GM12878 (cell line): Measurements from ENCODE around the gene BTG2. TPM values are rescaled to one million over a fixed set of nuclear protein-coding genes. Genes with fewer than 3 reads are reported as not detected.

Source experiments
- ATAC-seq: fragments of 200-7000 bp; cut with Tn5 transposase; 3 replicates; pipeline ENCODE4 v1.9.1; 2020; ENCODE audit warnings: mild to moderate bottlenecking, moderate library complexity
- BruUV-seq: library from RNA; stranded (reverse); fragments of 400-500 nt; replicated peaks from 2 replicates; lab custom pipeline; 2021; lab: Mats Ljungman, UMichigan
- CTCF ChIA-PET: fragments of 300-600 bp; sonication (Branson Sonifier 250); formaldehyde crosslinking; extraction: SDS; loops from one replicate; lab custom pipeline; 2021; ENCODE audit warnings: inconsistent platforms; lab: Yijun Ruan, JAX
- POLR2A ChIA-PET: fragments of 350-600 bp; formaldehyde crosslinking; extraction: SDS; loops from one replicate; lab custom pipeline; 2021; ENCODE audit warnings: inconsistent platforms; lab: Charles Lee
- RAD21 ChIA-PET: fragments of 300-600 bp; sonication (Branson Sonifier 250); formaldehyde crosslinking; loops from one replicate; lab custom pipeline; 2023; ENCODE audit warnings: antibody characterized with exemption; ENCODE audit not compliant: unreplicated experiment; lab: Charles Lee
- SMC1A ChIA-PET: fragments of 300-600 bp; sonication (Branson Sonifier 250); formaldehyde crosslinking; loops from one replicate; lab custom pipeline; 2023; ENCODE audit not compliant: unreplicated experiment, uncharacterized antibody; lab: Charles Lee
- DNase-seq: peaks from one replicate; pipeline ENCODE4 v3.0.0-alpha.2; 2011; ENCODE audit warnings: low read depth, low spot score
- FAIRE-seq: peaks from 3 replicates; lab custom pipeline; 2011; peaks lifted over from hg19 to GRCh38; lab: Jason Lieb, UNC
- H2AFZ ChIP-seq: 2 replicates; pipeline ENCODE4 v1.6.0; 2011; ENCODE audit warnings: low read depth, low read length, control low read depth; ENCODE audit not compliant: control insufficient read depth
- H3K27ac ChIP-seq: 2 replicates; pipeline ENCODE4 v1.5.1; 2011; ENCODE audit warnings: control low read depth; ENCODE audit not compliant: control insufficient read depth, insufficient read depth
- H3K27me3 ChIP-seq, 2 experiments: replicated peaks in 1 of 2; 2 replicates each; pipeline versions ENCODE4 v1.6.0 to v1.6.1; 2011; ENCODE audit warnings: low read length in 1 of 2; ENCODE audit not compliant: control insufficient read depth in 2 of 2, insufficient read depth in 2 of 2
- H3K36me3 ChIP-seq, 2 experiments: 2 replicates each; pipeline ENCODE4 v1.5.1; 2011; ENCODE audit warnings: low read length in 1 of 2; ENCODE audit not compliant: control insufficient read depth in 2 of 2, insufficient read depth in 2 of 2
- H3K4me1 ChIP-seq: 2 replicates; pipeline ENCODE4 v1.6.1; 2011; ENCODE audit warnings: mild to moderate bottlenecking, low read length, moderate library complexity, mixed read lengths; ENCODE audit not compliant: control insufficient read depth, insufficient read depth
- H3K4me2 ChIP-seq: 2 replicates; pipeline ENCODE4 v1.6.0; 2011; ENCODE audit warnings: control low read depth; ENCODE audit not compliant: control insufficient read depth, insufficient read depth
- H3K4me3 ChIP-seq: fragments of 200-600 bp; sonication (generic); 2 replicates; pipeline ENCODE4 v1.5.1; 2016
- H3K79me2 ChIP-seq: 2 replicates; pipeline ENCODE4 v1.6.0; 2011; ENCODE audit warnings: low read length; ENCODE audit not compliant: control insufficient read depth, insufficient read depth
- H3K9ac ChIP-seq: 2 replicates; pipeline ENCODE4 v1.8.0; 2011; ENCODE audit warnings: low read length, control low read depth, mixed read lengths; ENCODE audit not compliant: control insufficient read depth, insufficient read depth
- H3K9me3 ChIP-seq: replicated peaks from 3 replicates; pipeline ENCODE4 v1.5.1; 2011; ENCODE audit warnings: mild to moderate bottlenecking, low read length; ENCODE audit not compliant: control insufficient read depth, insufficient read depth
- H4K20me1 ChIP-seq: 2 replicates; pipeline ENCODE4 v1.6.0; 2011; ENCODE audit not compliant: control insufficient read depth, insufficient read depth
- SUZ12 ChIP-seq: fragments of 200-600 bp; sonication (generic); IDR thresholded peaks from one replicate; pipeline ENCODE4 v1.6.1; 2018; ENCODE audit warnings: antibody characterized with exemption, mild to moderate bottlenecking; ENCODE audit not compliant: unreplicated experiment
- ZBTB33 ChIP-seq: fragments of 450-650 bp; IDR thresholded peaks from 2 replicates; pipeline ENCODE4 v1.6.1; 2017; ENCODE audit warnings: mild to moderate bottlenecking
- WGBS: methylation state at CpG from one replicate; pipeline ENCODE4 v1.1.6; 2016; ENCODE audit warnings: low lambda C conversion rate; ENCODE audit not compliant: insufficient replicate concordance, insufficient coverage; ENCODE audit errors: missing lambda C conversion rate; 5-methylcytosine and 5-hydroxymethylcytosine counted together
- in situ Hi-C: fragments of 300-500 bp; cut with MboI; formaldehyde crosslinking; loops from 9 replicates; pipeline ENCODE4 v1.14.3; 2018; ENCODE audit warnings: mixed read lengths
- intact Hi-C: fragments of 100-400 bp; cut with micrococcal nuclease; formaldehyde crosslinking; loops from one replicate; pipeline ENCODE4 v1.14.2; 2022; ENCODE audit not compliant: unreplicated experiment
- polyA plus RNA-seq, 11 experiments: library from polyadenylated mRNA; depleted of rRNA in 4 of 11; unstranded in 6 of 11; stranded (reverse) in 5 of 11; fragments of >200 nt; fragmentation: Nextera tagmentation in 4 of 11; fragmentation: Illumina TruSeq in 1 of 11; extraction: Ambion mirVana in 4 of 11; extraction: Trizol in 1 of 11; gene quantifications; 1 replicate in 1 of 11; 2 replicates in 10 of 11; pipeline versions ENCODE4 v1.2.1 to v1.2.3, GENCODE V29; 2011 to 2016; ENCODE audit warnings: inconsistent platforms in 2 of 11, missing spikeins in 2 of 11, low read depth in 1 of 11
- total RNA-seq, 4 experiments: library from RNA; depleted of rRNA in 3 of 4; stranded (reverse); fragments of >200 nt in 3 of 4; fragmentation: Illumina TruSeq in 1 of 4; extraction: Trizol in 1 of 4; gene quantifications; 2 replicates each; pipeline versions ENCODE4 v1.2.1 to v1.2.3, GENCODE V29; 2013 to 2021

The BTG2 gene
- total and polyA plus RNA-seq, 10 of the 15 experiments (the other 5 are each of a cell fraction or from before 2014, with no cell fraction given) = 23.3 to 160 (median 98.1) TPM

- no peaks in the 10 kb centered on the region for H4K20me1 ChIP-seq
- H2AFZ ChIP-seq = no peak overlapping the region
- no peak for TF ChIP-seq SUZ12
- TF ChIP-seq ZBTB33 = 0 out of 2 replicates have a peak, but pooled peaks have one; percentile 17
- peak overlapping the region; percentile 78 for H3K4me2 ChIP-seq
- no peak for DNase-seq
- peak overlapping the region; percentile 63; the same call in 1 of the 2 replicates for H3K4me3 ChIP-seq
- RAD21 ChIA-PET = interaction anchor here (0.5 to 30.0 kb wide), 10 partner anchors 12 to 179 kb away, joined by 3 to 541 read pairs (median 4); partner anchors contain the start of gene BTG2
- H3K27me3 ChIP-seq = no peaks in the 10 kb centered on the region
- POLR2A ChIA-PET = interaction anchor here (0.7 to 19.5 kb wide), 8 partner anchors 12 to 154 kb away, joined by 3 to 370 read pairs (median 10); partner anchors contain the start of gene BTG2
- no peaks in the 10 kb centered on the region for H3K36me3 ChIP-seq
- intact Hi-C loops (loop anchor here (5.0 kb wide), 1 partner anchor 168 kb away; no protein-coding TSS in a partner anchor), in situ Hi-C loops (loop anchor here (5.0 to 25.0 kb wide), 5 partner anchors 63 to 1238 kb away; partner anchors contain the start of gene MDM4)
- WGBS = 70% methylated on average over 12 of the region's 12 CpGs
- BruUV-seq = no TSS peak
- peak overlapping the region; percentile 78; the same call in 1 of the 2 replicates for H3K9ac ChIP-seq
- SMC1A ChIA-PET = interaction anchor here (0.8 to 30.2 kb wide), 8 partner anchors 9 to 154 kb away, joined by 3 to 590 read pairs (median 22); partner anchors contain the start of gene BTG2
- no peak for FAIRE-seq
- ATAC-seq = no peak
- CTCF ChIA-PET = interaction anchor here (0.7 to 15.2 kb wide), 11 partner anchors 9 to 213 kb away, joined by 3 to 854 read pairs (median 11); no protein-coding TSS in a partner anchor
- peaks cover 7% of the 10 kb centered on the region for H3K79me2 ChIP-seq
- H3K9me3 ChIP-seq = no peaks in the 10 kb centered on the region
- H3K4me1 ChIP-seq = peaks cover 47% of the 10 kb centered on the region
- peak overlapping the region; percentile 89 for H3K27ac ChIP-seq
Measured at GRCh38 chr1:203274603-203275381, 30.5 kb upstream of the BTG2 start.
